Aortic smooth muscle cell (primary cell): Measurements from ENCODE around the gene SET. TPM values are rescaled to one million over a fixed set of nuclear protein-coding genes. Genes with fewer than 3 reads are reported as not detected.

Experiments used
- total RNA-seq: library from RNA; depleted of rRNA; stranded (reverse); fragments of >200 nt; gene quantifications from 2 replicates; pipeline ENCODE4 v1.2.3, GENCODE V29; 2014

The SET gene
- total RNA-seq = 652 and 693 TPM in 2 replicates

GRCh38 chr9:128688501-128689292 is at the start of gene SET:
SET (plus strand) TSS chr9:128689222; CDS start chr9:128689583, 361 bp downstream.

GRCh38 chr9:128656416-128657343 is 32.3 kb upstream of the SET start, which contains the start of gene DYNC2I2:
DYNC2I2 (minus strand) TSS chr9:128656847; CDS start chr9:128656726, 121 bp downstream.

GRCh38 chr9:128702445-128702948 is 13.5 kb downstream of the SET start, which contains the start of gene PKN3:
PKN3 (plus strand) TSS chr9:128702503; CDS start chr9:128702916, 413 bp downstream.

GRCh38 chr9:128723866-128724743 is 35.1 kb downstream of the SET start, which contains the start of gene ZDHHC12:
ZDHHC12 (minus strand) TSS chr9:128724127; CDS start chr9:128724093, 34 bp downstream.

Other genes starting within 250 kb of the SET start
- 38.3 and 52.2 TPM in 2 replicates for gene ODF2, start 233.2 kb upstream of the SET start, total RNA-seq
- 21.6 and 27.0 TPM in 2 replicates for gene GLE1, start 184.5 kb upstream of the SET start, total RNA-seq
- gene SPTAN1, start 136.6 kb upstream of the SET start, total RNA-seq = 514 and 596 TPM in 2 replicates
- 56.8 and 67.6 TPM in 2 replicates for gene DYNC2I2, start 32.4 kb upstream of the SET start, total RNA-seq
- 2.8 TPM in 2 replicates for gene PKN3, start 13.3 kb downstream of the SET start, total RNA-seq
- gene ZDHHC12, start 34.9 kb downstream of the SET start, total RNA-seq = 23.3 and 27.0 TPM in 2 replicates
- 16.4 and 22.1 TPM in 2 replicates for gene ZER1, start 82.7 kb downstream of the SET start, total RNA-seq
- gene TBC1D13, start 98.0 kb downstream of the SET start, total RNA-seq = 10.2 and 10.9 TPM in 2 replicates
- gene ENDOG, start 129.3 kb downstream of the SET start, total RNA-seq = 18.5 and 29.1 TPM in 2 replicates
- gene SPOUT1, start 140.6 kb downstream of the SET start, total RNA-seq = 9.7 and 12.4 TPM in 2 replicates
- gene KYAT1, start 192.7 kb downstream of the SET start, total RNA-seq = 7.6 and 10.3 TPM in 2 replicates
- gene LRRC8A, start 192.9 kb downstream of the SET start, total RNA-seq = 64.7 and 65.5 TPM in 2 replicates
- gene PHYHD1, start 231.8 kb downstream of the SET start, total RNA-seq = 5.7 and 9.8 TPM in 2 replicates